WTC11 (cell line): Measurements from ENCODE around the gene SLC2A4RG. TPM values are rescaled to one million over a fixed set of nuclear protein-coding genes. Genes with fewer than 3 reads are reported as not detected.

Experiments used
- ATAC-seq: fragments of 200-7000 bp; cut with Tn5 transposase; 2 replicates; pipeline ENCODE4 v1.10.0; 2021; ENCODE audit warnings: mild to moderate bottlenecking, moderate library complexity
- CTCF ChIA-PET: fragments of 300-600 bp; sonication (Branson Sonifier 250); formaldehyde crosslinking; loops from one replicate; lab custom pipeline; 2021; ENCODE audit warnings: antibody characterized with exemption; lab: Charles Lee
- POLR2A ChIA-PET: fragments of 350-600 bp; sonication (Branson Sonifier 250); formaldehyde crosslinking; loops from one replicate; lab custom pipeline; 2021; ENCODE audit warnings: antibody characterized with exemption; lab: Charles Lee
- DNase-seq: peaks from one replicate; pipeline ENCODE4 v3.0.0; 2021; ENCODE audit warnings: low spot score
- H3K27ac Mint-ChIP-seq: 2 replicates; pipeline ENCODE4 v1.8.0; 2021; ENCODE audit warnings: mixed read lengths
- H3K27me3 Mint-ChIP-seq: 2 replicates; pipeline ENCODE4 v1.8.0; 2021; ENCODE audit warnings: low read depth, mild to moderate bottlenecking, moderate library complexity, mixed read lengths
- H3K36me3 Mint-ChIP-seq: 2 replicates; pipeline ENCODE4 v1.8.0; 2021; ENCODE audit warnings: mixed read lengths
- H3K4me1 Mint-ChIP-seq: 2 replicates; pipeline ENCODE4 v1.8.0; 2022; ENCODE audit warnings: mixed read lengths
- H3K4me3 Mint-ChIP-seq: 2 replicates; pipeline ENCODE4 v1.8.0; 2021; ENCODE audit warnings: mild to moderate bottlenecking, moderate library complexity, mixed read lengths
- H3K9me3 Mint-ChIP-seq: 2 replicates; pipeline ENCODE4 v1.8.0; 2021; ENCODE audit warnings: mixed read lengths
- CBFB ChIP-seq: sonication (generic); formaldehyde crosslinking; IDR thresholded peaks from 2 replicates; pipeline ENCODE4 v1.8.1; 2022; ENCODE audit warnings: mild to moderate bottlenecking, low read depth, missing genetic modification reagents
- EMX1 ChIP-seq: fragments of 250-450 bp; sonication (Bioruptor Pico); IDR thresholded peaks from 2 replicates; pipeline ENCODE4 v1.8.0; 2021; ENCODE audit warnings: mild to moderate bottlenecking
- ESRRA ChIP-seq: sonication (generic); formaldehyde crosslinking; IDR thresholded peaks from 2 replicates; pipeline ENCODE4 v1.8.1; 2022; ENCODE audit warnings: mild to moderate bottlenecking, missing genetic modification reagents, borderline replicate concordance
- FOXK1 ChIP-seq: sonication (generic); formaldehyde crosslinking; IDR thresholded peaks from 2 replicates; pipeline ENCODE4 v1.8.0; 2022; ENCODE audit warnings: mild to moderate bottlenecking, moderate library complexity, missing genetic modification reagents
- GABPB1 ChIP-seq: sonication (generic); formaldehyde crosslinking; IDR thresholded peaks from 2 replicates; pipeline ENCODE4 v1.8.1; 2023; ENCODE audit warnings: mild to moderate bottlenecking, missing genetic modification reagents
- JUN ChIP-seq: sonication (generic); formaldehyde crosslinking; IDR thresholded peaks from 2 replicates; pipeline ENCODE4 v1.8.0; 2023; ENCODE audit warnings: mild to moderate bottlenecking, missing genetic modification reagents
- NFYB ChIP-seq: sonication (generic); formaldehyde crosslinking; conservative IDR thresholded peaks from 2 replicates; pipeline ENCODE4 v1.8.0; 2022; ENCODE audit warnings: low read depth, missing genetic modification reagents
- NR2C2 ChIP-seq: sonication (generic); formaldehyde crosslinking; IDR thresholded peaks from 2 replicates; pipeline ENCODE4 v1.8.0; 2022; ENCODE audit warnings: mild to moderate bottlenecking, missing genetic modification reagents
- OVOL2 ChIP-seq: fragments of 250-450 bp; sonication (Bioruptor Pico); IDR thresholded peaks from 2 replicates; pipeline ENCODE4 v1.9.0; 2021; ENCODE audit warnings: mild to moderate bottlenecking, borderline replicate concordance
- PREB ChIP-seq: sonication (generic); formaldehyde crosslinking; IDR thresholded peaks from 2 replicates; pipeline ENCODE4 v1.8.1; 2022; ENCODE audit warnings: mild to moderate bottlenecking, missing genetic modification reagents, moderate library complexity, borderline replicate concordance
- RELA ChIP-seq: sonication (generic); formaldehyde crosslinking; IDR thresholded peaks from 2 replicates; pipeline ENCODE4 v1.8.1; 2022; ENCODE audit warnings: missing genetic modification reagents, mild to moderate bottlenecking, borderline replicate concordance
- SOX15 ChIP-seq: fragments of 250-450 bp; sonication (Bioruptor Pico); IDR thresholded peaks from 2 replicates; pipeline ENCODE4 v1.9.0; 2021; ENCODE audit warnings: mild to moderate bottlenecking
- TP53 ChIP-seq: sonication (generic); formaldehyde crosslinking; IDR thresholded peaks from 2 replicates; pipeline ENCODE4 v1.8.1; 2023; ENCODE audit warnings: mild to moderate bottlenecking, missing genetic modification reagents
- USF2 ChIP-seq: sonication (generic); formaldehyde crosslinking; IDR thresholded peaks from 2 replicates; pipeline ENCODE4 v1.8.1; 2023; ENCODE audit warnings: mild to moderate bottlenecking, missing genetic modification reagents, moderate library complexity
- ZNF396 ChIP-seq: fragments of 250-450 bp; sonication (Bioruptor Pico); IDR thresholded peaks from 2 replicates; pipeline ENCODE4 v1.8.0; 2021; ENCODE audit warnings: mild to moderate bottlenecking, moderate library complexity, borderline replicate concordance
- ZNF416 ChIP-seq: fragments of 250-450 bp; sonication (Bioruptor Pico); IDR thresholded peaks from 2 replicates; pipeline ENCODE4 v1.9.0; 2021; ENCODE audit warnings: mild to moderate bottlenecking, inconsistent platforms
- total RNA-seq: library from RNA; stranded (reverse); gene quantifications from 3 replicates; pipeline ENCODE4 v1.2.3, GENCODE V29; 2021
- TF ChIP-seq, protein P1 (sequence below): sonication (generic); formaldehyde crosslinking; IDR thresholded peaks from 2 replicates; pipeline ENCODE4 v1.8.1; 2022; ENCODE audit warnings: low read depth, missing genetic modification reagents, borderline replicate concordance
- TF ChIP-seq, protein P2 (sequence below): fragments of 250-450 bp; sonication (Bioruptor Pico); IDR thresholded peaks from 2 replicates; pipeline ENCODE4 v1.9.0; 2021; ENCODE audit warnings: mild to moderate bottlenecking
- TF ChIP-seq, protein P3 (sequence below): sonication (generic); formaldehyde crosslinking; IDR thresholded peaks from 2 replicates; pipeline ENCODE4 v1.8.0; 2022; ENCODE audit warnings: mild to moderate bottlenecking, missing genetic modification reagents
- TF ChIP-seq, protein P4 (sequence below): sonication (generic); formaldehyde crosslinking; IDR thresholded peaks from 2 replicates; pipeline ENCODE4 v1.8.0; 2022; ENCODE audit warnings: mild to moderate bottlenecking, missing genetic modification reagents

Gene SLC2A4RG
- total RNA-seq, 1 experiment from 2014 or later, result 43.3 TPM

DNA sequence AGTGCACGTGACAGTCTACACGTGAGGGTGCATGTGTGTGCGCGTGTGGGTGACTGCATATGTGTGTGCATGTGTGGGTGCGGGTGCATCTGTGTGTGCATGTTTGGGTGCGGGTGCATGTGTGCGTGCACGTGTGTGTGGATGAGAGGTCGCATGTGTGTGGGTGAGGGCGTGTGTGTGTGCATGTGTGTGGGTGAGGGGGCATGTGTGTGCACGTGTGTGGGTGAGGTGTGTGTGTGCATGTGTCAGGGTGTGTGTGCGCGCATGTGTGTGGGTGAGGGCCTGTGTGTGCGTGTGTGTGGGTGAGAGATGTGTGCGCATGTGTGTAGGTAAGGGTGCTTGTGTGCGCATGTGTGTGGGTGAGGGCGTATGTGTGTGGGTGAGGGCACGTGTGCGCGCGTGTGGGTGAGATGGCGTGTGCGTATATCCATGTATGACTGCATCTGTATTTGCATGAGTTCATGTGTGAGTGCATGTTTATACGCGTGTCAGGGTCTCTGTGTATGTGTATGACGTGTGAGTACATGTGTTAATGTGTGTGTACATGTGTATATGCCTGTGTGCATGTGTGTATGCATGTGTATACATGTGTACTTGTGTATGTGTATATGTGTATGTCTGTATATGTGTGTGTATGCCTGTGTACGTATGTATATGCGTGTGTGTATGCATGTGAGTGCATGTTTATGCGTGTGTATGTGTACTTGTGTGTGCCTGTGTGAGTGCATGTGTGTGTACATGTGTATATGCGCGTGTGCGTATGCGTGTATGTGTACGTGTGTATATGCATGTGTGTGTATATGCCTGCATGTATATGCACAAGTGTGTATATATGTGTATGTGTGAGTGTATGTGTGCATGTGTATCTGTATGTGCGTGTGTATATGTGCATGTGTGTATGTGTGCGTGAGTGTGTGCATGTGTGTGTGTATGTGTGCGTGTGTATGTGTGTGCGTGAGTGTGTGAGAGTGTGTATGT is 7.2 kb upstream of the SLC2A4RG start (continued):
- TF ChIP-seq, protein P1, sequence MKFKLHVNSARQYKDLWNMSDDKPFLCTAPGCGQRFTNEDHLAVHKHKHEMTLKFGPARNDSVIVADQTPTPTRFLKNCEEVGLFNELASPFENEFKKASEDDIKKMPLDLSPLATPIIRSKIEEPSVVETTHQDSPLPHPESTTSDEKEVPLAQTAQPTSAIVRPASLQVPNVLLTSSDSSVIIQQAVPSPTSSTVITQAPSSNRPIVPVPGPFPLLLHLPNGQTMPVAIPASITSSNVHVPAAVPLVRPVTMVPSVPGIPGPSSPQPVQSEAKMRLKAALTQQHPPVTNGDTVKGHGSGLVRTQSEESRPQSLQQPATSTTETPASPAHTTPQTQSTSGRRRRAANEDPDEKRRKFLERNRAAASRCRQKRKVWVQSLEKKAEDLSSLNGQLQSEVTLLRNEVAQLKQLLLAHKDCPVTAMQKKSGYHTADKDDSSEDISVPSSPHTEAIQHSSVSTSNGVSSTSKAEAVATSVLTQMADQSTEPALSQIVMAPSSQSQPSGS (CRISPR knock-in tag), result no peak
- TF ChIP-seq OVOL2, result no peak
- TF ChIP-seq FOXK1 (CRISPR knock-in tag), result no peak
- TF ChIP-seq SOX15 (CRISPR knock-in tag), result no peak

GRCh38 chr20:63733117-63733516 is 6.5 kb upstream of the SLC2A4RG start:
- no peak for DNase-seq
- POLR2A ChIA-PET, result no interaction called here
- no peaks in the 10 kb centered on the region for H3K27me3 Mint-ChIP-seq

More at GRCh38 chr20:63733117-63733516, 6.5 kb upstream of the SLC2A4RG start:
- peaks cover 8% of the 10 kb centered on the region; the same call in 1 of the 2 replicates for H3K36me3 Mint-ChIP-seq
- no peaks in the 10 kb centered on the region for H3K4me1 Mint-ChIP-seq
- no peak overlapping the region for H3K4me3 Mint-ChIP-seq
- TF ChIP-seq NFYB (CRISPR knock-in tag) (no peak), GABPB1 (CRISPR knock-in tag) (no peak), PREB (CRISPR knock-in tag) (no peak), NR2C2 (CRISPR knock-in tag) (no peak), JUN (no peak), ESRRA (CRISPR knock-in tag) (no peak), ZNF416 (CRISPR knock-in tag) (no peak), CBFB (CRISPR knock-in tag) (no peak), USF2 (CRISPR knock-in tag) (no peak), RELA (no peak), ZNF396 (CRISPR knock-in tag) (no peak), TP53 (CRISPR knock-in tag) (no peak), EMX1 (CRISPR knock-in tag) (no peak)
- TF ChIP-seq, protein P1 (CRISPR knock-in tag), result no peak
- TF ChIP-seq, protein P2, sequence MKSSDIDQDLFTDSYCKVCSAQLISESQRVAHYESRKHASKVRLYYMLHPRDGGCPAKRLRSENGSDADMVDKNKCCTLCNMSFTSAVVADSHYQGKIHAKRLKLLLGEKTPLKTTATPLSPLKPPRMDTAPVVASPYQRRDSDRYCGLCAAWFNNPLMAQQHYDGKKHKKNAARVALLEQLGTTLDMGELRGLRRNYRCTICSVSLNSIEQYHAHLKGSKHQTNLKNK (CRISPR knock-in tag), result no peak
- TF ChIP-seq, protein P3, sequence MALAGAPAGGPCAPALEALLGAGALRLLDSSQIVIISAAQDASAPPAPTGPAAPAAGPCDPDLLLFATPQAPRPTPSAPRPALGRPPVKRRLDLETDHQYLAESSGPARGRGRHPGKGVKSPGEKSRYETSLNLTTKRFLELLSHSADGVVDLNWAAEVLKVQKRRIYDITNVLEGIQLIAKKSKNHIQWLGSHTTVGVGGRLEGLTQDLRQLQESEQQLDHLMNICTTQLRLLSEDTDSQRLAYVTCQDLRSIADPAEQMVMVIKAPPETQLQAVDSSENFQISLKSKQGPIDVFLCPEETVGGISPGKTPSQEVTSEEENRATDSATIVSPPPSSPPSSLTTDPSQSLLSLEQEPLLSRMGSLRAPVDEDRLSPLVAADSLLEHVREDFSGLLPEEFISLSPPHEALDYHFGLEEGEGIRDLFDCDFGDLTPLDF, result no peak
- TF ChIP-seq, protein P4, sequence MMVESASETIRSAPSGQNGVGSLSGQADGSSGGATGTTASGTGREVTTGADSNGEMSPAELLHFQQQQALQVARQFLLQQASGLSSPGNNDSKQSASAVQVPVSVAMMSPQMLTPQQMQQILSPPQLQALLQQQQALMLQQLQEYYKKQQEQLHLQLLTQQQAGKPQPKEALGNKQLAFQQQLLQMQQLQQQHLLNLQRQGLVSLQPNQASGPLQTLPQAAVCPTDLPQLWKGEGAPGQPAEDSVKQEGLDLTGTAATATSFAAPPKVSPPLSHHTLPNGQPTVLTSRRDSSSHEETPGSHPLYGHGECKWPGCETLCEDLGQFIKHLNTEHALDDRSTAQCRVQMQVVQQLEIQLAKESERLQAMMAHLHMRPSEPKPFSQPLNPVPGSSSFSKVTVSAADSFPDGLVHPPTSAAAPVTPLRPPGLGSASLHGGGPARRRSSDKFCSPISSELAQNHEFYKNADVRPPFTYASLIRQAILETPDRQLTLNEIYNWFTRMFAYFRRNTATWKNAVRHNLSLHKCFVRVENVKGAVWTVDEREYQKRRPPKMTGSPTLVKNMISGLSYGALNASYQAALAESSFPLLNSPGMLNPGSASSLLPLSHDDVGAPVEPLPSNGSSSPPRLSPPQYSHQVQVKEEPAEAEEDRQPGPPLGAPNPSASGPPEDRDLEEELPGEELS (CRISPR knock-in tag), result no peak
- no peak for ATAC-seq
- CTCF ChIA-PET, result no interaction called here
- H3K9me3 Mint-ChIP-seq, result no peaks in the 10 kb centered on the region
- H3K27ac Mint-ChIP-seq, result no peak overlapping the region
